SU-DHL-6 (cell line): ENCODE results near the gene HIF3A.

ENCODE experiments used
- H2AFZ ChIP-seq: fragments of 200-600 bp; sonication (generic); 2 replicates; pipeline ENCODE4 v1.6.1; 2014; ENCODE audit warnings: low read depth, mild to moderate bottlenecking, moderate library complexity, mixed read lengths, antibody characterized with exemption, low read length; ENCODE audit not compliant: severe bottlenecking
- H3F3A ChIP-seq: fragments of 200-600 bp; shearing (Covaris generic); 2 replicates; pipeline ENCODE4 v1.6.0; 2016; ENCODE audit warnings: antibody characterized with exemption, mild to moderate bottlenecking; ENCODE audit not compliant: insufficient read depth
- H3K27ac ChIP-seq: fragments of 200-600 bp; sonication (generic); 2 replicates; pipeline ENCODE4 v1.5.1; 2016; ENCODE audit warnings: low read depth, mild to moderate bottlenecking, low read length, moderate library complexity, mixed read lengths
- H3K27me3 ChIP-seq: fragments of 200-600 bp; sonication (generic), shearing (Covaris generic); 2 replicates; pipeline ENCODE4 v1.6.0; 2014; ENCODE audit warnings: mild to moderate bottlenecking, low read length
- H3K36me3 ChIP-seq: fragments of 200-600 bp; sonication (generic); 2 replicates; pipeline ENCODE4 v1.6.1; 2014; ENCODE audit warnings: mild to moderate bottlenecking, low read length, mixed read lengths
- H3K4me2 ChIP-seq: fragments of 300-600, 200-600 bp; shearing (Covaris generic), sonication (generic); 2 replicates; pipeline ENCODE4 v1.6.0; 2014; ENCODE audit warnings: low read length, low read depth, mild to moderate bottlenecking; ENCODE audit not compliant: poor library complexity, severe bottlenecking
- H3K4me3 ChIP-seq: fragments of 200-600 bp; sonication (generic); 2 replicates; pipeline ENCODE4 v1.5.1; 2014; ENCODE audit warnings: antibody characterized with exemption, low read length, mild to moderate bottlenecking, mixed read lengths; ENCODE audit not compliant: insufficient read depth, poor library complexity, severe bottlenecking
- H3K79me2 ChIP-seq: fragments of 200-600 bp; sonication (generic); 2 replicates; pipeline ENCODE4 v1.6.1; 2014; ENCODE audit warnings: mild to moderate bottlenecking, low read length, moderate library complexity; ENCODE audit not compliant: insufficient read depth
- H3K9ac ChIP-seq: fragments of 200-600 bp; sonication (generic); 2 replicates; pipeline ENCODE4 v1.7.0; 2014; ENCODE audit warnings: mild to moderate bottlenecking, low read length
- H3K9me2 ChIP-seq: fragments of 200-600 bp; sonication (generic); replicated peaks from 2 replicates; pipeline ENCODE4 v1.6.1; 2014; ENCODE audit warnings: low read length; ENCODE audit not compliant: insufficient read depth
- H3K9me3 ChIP-seq: fragments of 200-600 bp; sonication (generic); 2 replicates; pipeline ENCODE4 v1.6.1; 2014; ENCODE audit warnings: low read length, mixed read lengths; ENCODE audit not compliant: insufficient read depth
- H4K20me1 ChIP-seq: fragments of 200-600 bp; sonication (generic); 2 replicates; pipeline ENCODE4 v1.6.1; 2014; ENCODE audit warnings: low read depth, mild to moderate bottlenecking, antibody characterized with exemption, low read length, moderate library complexity, mixed read lengths
- EZH2phosphoT487 ChIP-seq: fragments of 200-600 bp; sonication (generic), shearing (Covaris generic); conservative IDR thresholded peaks from 2 replicates; pipeline ENCODE4 v1.6.1; 2018; ENCODE audit warnings: mild to moderate bottlenecking, antibody characterized with exemption, low read length, moderate library complexity, mixed read lengths
- TF ChIP-seq, protein P1 (sequence below): fragments of 200-600 bp; sonication (generic); IDR thresholded peaks from one replicate; pipeline ENCODE4 v1.5.1; 2017; ENCODE audit warnings: antibody characterized with exemption, mild to moderate bottlenecking, low read length, moderate library complexity; ENCODE audit not compliant: insufficient read depth, poor library complexity, severe bottlenecking

The HIF3A gene

DNA sequence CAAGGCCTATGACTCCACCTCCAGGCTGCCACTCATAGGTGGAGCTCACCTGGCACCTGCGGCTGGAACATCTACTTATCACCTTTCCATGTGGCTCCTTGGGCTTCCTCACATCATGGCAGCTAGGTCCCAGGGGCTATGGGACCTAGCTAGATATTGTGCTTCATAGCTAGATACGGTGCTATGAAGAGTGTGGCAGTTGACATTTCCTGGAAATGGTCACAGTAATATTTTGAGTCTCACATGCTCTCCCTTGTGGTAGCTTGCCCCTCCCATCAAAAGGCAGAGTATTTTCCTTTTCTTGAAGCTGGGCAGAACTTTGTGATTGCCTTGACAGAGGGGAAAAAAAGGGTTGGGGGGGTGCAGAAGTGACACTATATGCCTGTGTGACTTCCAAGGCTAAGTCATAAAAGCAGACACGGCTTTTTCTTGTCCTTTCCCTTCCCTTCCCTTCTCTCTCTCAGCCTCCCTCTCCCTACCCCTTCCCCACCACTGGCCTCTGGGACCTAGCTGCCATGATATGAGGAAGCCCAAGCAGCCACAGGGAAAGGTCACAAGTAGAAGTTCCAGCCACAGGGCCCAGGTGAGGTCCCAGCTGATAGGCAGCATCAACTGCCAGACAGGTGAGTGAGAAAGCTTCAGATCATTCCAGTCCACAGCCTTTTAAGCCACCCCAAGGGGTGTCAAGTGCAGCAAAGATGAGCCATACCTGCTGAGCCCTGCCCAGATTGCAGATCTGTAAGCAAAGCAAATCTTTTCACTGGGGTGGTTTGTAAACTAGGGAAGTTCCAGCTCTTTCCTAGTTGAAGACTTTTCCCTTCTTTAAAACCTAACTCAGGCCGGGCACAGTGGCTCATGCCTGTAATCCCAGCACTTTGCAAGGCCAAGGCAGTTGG, 6.9 kb upstream of the HIF3A start:
- no peaks in the 10 kb centered on the region for H3K79me2 ChIP-seq
- no peaks in the 10 kb centered on the region for H3K9me2 ChIP-seq
- H4K20me1 ChIP-seq: no peaks in the 10 kb centered on the region
- TF ChIP-seq, protein P1, sequence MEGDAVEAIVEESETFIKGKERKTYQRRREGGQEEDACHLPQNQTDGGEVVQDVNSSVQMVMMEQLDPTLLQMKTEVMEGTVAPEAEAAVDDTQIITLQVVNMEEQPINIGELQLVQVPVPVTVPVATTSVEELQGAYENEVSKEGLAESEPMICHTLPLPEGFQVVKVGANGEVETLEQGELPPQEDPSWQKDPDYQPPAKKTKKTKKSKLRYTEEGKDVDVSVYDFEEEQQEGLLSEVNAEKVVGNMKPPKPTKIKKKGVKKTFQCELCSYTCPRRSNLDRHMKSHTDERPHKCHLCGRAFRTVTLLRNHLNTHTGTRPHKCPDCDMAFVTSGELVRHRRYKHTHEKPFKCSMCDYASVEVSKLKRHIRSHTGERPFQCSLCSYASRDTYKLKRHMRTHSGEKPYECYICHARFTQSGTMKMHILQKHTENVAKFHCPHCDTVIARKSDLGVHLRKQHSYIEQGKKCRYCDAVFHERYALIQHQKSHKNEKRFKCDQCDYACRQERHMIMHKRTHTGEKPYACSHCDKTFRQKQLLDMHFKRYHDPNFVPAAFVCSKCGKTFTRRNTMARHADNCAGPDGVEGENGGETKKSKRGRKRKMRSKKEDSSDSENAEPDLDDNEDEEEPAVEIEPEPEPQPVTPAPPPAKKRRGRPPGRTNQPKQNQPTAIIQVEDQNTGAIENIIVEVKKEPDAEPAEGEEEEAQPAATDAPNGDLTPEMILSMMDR: no peak
- H3K4me2 ChIP-seq: no peak overlapping the region
- H2AFZ ChIP-seq: no peak overlapping the region
- H3K9me3 ChIP-seq: no peaks in the 10 kb centered on the region
- H3K27me3 ChIP-seq: no peaks in the 10 kb centered on the region
- no peaks in the 10 kb centered on the region for H3F3A ChIP-seq
- H3K4me3 ChIP-seq: no peak overlapping the region
- no peaks in the 10 kb centered on the region for H3K36me3 ChIP-seq
- H3K9ac ChIP-seq: no peak overlapping the region
- no peak overlapping the region for H3K27ac ChIP-seq

DNA sequence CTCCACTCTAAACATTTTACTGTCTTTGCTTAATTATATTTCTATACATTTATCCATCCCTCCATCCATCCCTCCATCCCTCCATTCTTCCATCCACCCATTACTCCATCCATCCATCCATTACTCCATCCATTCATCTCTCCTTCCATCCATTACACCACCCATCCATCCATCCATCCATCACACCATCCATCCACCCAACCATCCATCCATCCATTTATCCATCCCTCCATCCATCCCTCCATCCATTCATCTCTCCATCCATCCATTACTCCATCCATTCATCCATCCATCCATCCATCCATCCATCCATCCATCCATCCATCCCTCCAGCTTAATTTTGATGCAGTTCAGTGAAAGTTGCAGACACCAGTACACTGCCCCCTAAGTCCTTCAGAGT, 5.0 kb upstream of the HIF3A start:
- no peak overlapping the region for H3K27ac ChIP-seq
- no peak overlapping the region for H3K9ac ChIP-seq
- no peak overlapping the region for H3K4me3 ChIP-seq
- H3F3A ChIP-seq: no peaks in the 10 kb centered on the region
- H3K27me3 ChIP-seq: no peaks in the 10 kb centered on the region
- no peaks in the 10 kb centered on the region for H3K36me3 ChIP-seq
- H3K4me2 ChIP-seq: no peak overlapping the region
- TF ChIP-seq, protein P1: no peak
- TF ChIP-seq EZH2phosphoT487: no peak
- no peaks in the 10 kb centered on the region for H3K9me3 ChIP-seq
- no peaks in the 10 kb centered on the region for H3K79me2 ChIP-seq
- H2AFZ ChIP-seq: no peak overlapping the region
- H4K20me1 ChIP-seq: no peaks in the 10 kb centered on the region
- H3K9me2 ChIP-seq: no peaks in the 10 kb centered on the region

DNA sequence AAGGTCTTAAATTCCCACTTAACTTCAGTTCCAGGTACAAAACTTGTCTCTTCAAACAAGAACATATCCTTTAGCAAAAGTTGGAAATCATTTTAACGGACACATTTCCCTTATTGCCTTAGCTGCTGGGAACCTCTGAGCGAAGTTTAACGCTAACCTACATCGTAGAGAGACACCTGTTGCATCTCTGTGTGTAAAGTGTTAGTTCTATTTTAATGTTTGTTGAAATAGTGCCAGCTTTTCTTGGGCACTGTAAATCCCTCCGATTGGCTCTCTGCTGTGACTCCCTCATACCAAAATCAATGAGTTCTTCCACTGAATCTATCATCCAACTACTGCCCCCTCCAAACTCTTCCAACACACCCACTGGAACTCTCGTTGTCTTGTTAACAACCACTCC, 2.3 kb upstream of the HIF3A start:
- Histone ChIP-seq H3K36me3 (no peaks in the 10 kb centered on the region), H3K27me3 (no peaks in the 10 kb centered on the region), H2AFZ (no peak overlapping the region), H3K9me2 (no peaks in the 10 kb centered on the region), H3K4me3 (no peak overlapping the region), H3K79me2 (no peaks in the 10 kb centered on the region), H4K20me1 (no peaks in the 10 kb centered on the region), H3K9me3 (no peaks in the 10 kb centered on the region), H3K27ac (no peak overlapping the region), H3K9ac (no peak overlapping the region), H3K4me2 (no peak overlapping the region), H3F3A (no peaks in the 10 kb centered on the region)
- TF ChIP-seq, protein P1: no peak
- no peak for TF ChIP-seq EZH2phosphoT487
